ENCODE results near the gene KDM1A.

Gene KDM1A

DNA sequence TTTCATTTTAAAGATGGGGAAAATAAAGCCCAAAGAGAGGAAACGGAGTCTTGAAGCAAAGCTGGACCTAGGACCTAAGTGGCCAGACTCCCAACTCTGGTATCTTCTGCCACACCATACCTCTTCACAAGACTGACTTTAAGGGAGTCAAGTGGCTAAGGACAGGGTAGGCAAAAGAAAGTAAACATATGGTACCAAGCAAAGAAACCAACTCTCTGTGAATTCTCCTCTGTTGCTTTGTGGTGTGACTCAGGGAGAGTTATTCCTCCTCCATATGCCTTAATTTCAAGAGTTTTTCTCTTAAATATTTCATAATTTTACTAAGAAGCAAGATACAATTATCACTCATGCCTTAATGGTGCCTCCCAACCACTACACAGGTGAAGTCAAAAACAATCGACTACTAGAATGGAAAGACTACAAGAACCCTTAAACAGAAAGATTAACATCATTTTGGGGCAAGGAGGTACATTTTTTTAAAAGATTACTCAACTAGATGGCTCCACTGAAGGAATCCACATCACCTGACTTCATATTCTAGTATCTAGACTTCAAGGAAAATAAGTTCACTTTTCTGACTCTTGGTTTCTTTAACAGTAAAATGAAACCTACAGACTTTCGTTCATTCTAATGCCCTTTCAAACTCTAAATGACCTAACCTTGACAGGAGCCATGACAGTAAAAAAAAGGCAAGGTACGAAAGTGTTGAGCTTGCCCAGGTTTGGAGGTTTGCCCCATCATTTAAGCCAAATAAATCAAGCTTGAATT, 105.2 kb downstream of the KDM1A start:
- ATAC-seq = no peak
- Mint-ChIP-seq H3K4me1 (peaks cover 44% of the 10 kb centered on the region), H3K9me3 (no peaks in the 10 kb centered on the region), H3K27ac (no peak overlapping the region), H3K4me3 (no peak overlapping the region), H3K27me3 (no peaks in the 10 kb centered on the region)
- DNase-seq = no peak

DNA sequence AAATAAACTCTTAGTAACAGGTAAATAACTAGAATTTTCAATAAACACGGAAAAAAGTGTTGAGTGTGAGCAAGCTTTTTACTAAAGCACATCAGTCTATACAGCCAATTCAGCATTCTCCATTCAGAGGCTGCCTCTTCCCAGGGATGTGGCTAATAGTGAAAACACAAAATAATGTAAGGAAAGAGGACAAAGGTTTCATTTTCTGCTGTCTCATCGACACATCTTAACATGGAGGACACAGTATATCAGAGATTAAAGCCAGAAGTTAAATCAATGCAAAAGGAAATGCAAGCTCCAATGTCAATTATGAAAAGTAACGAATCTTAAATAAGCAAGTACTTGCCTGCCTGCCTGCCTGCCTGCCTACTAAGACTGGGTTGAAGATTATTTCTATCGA, 106.2 kb downstream of the KDM1A start:
- ATAC-seq (no peak), DNase-seq (no peak)
- Mint-ChIP-seq H3K27ac (no peak overlapping the region), H3K27me3 (no peaks in the 10 kb centered on the region), H3K4me3 (peak overlapping the region in 1 of 2 donors; percentile 16), H3K9me3 (no peaks in the 10 kb centered on the region), H3K4me1 (peaks cover 36% of the 10 kb centered on the region)

DNA sequence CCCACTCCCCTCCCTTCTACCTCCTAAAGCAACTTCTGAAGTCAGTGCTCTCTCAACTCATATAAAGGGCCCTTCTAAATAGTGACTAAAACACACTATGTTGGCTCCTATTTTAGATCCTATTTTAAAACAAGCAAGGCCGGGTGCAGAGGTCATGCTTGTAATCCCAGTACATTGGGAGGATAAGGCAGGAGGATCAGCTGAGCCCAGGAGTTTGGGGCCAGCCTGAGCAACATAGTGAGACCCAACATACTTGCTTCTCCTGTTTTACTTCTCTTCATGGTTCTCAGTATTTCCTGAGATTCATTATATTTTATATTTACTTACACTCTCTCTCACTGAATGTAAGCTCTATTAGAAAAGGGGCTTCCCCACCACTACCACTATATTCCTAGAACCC, 106.9 kb downstream of the KDM1A start:
- no peaks in the 10 kb centered on the region for H3K27me3 Mint-ChIP-seq
- no peaks in the 10 kb centered on the region for H3K9me3 Mint-ChIP-seq
- DNase-seq (no peak), ATAC-seq (no peak)
- H3K4me3 Mint-ChIP-seq = no peak overlapping the region
- peaks cover 39% of the 10 kb centered on the region for H3K4me1 Mint-ChIP-seq
- H3K27ac Mint-ChIP-seq = no peak overlapping the region

DNA sequence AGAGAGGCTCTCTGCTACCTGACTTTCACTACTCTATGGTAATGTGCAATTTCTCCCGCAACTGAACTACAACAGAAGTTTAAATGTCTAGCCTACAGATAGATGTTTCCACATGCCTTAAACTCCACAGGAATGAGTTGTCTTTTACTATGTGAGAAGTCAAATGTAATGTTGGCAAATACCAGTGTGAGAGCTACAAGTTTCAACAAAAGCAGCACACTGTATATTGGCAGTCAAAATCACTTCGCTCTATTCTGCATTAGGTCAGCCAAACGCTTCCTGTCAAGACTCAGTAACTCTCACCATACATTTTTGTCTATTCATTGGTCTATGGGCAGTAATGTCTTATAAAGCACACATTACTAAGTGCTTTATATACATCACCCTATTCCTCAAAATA, 107.5 kb downstream of the KDM1A start:
- Mint-ChIP-seq H3K9me3 (no peaks in the 10 kb centered on the region), H3K4me1 (peaks cover 43% of the 10 kb centered on the region), H3K4me3 (no peak overlapping the region), H3K27me3 (no peaks in the 10 kb centered on the region), H3K27ac (no peak overlapping the region)
- no peak for ATAC-seq
- DNase-seq = no peak

DNA sequence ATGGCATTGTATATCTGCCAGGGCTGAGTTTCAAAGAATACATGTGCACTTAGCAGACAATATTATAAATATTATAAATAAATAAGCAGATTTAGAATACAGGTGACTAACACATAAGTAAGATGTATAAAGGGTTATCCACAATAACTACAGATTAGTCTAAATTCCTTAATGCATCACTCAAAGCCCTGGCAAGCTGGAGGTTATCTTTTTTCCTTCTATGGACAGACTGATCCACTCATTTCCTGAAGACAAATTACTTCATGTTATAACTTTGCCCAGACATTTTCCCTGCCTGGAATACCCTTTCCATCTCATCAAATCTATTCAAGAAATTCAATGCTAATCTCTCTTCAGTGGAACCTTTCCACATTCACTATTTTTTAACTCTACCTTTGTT, 110.6 kb downstream of the KDM1A start:
- Mint-ChIP-seq H3K9me3 (no peaks in the 10 kb centered on the region), H3K4me3 (no peak overlapping the region), H3K27ac (no peak overlapping the region), H3K27me3 (no peaks in the 10 kb centered on the region), H3K4me1 (peaks cover 33% of the 10 kb centered on the region)
- DNase-seq (no peak), ATAC-seq (no peak)

DNA sequence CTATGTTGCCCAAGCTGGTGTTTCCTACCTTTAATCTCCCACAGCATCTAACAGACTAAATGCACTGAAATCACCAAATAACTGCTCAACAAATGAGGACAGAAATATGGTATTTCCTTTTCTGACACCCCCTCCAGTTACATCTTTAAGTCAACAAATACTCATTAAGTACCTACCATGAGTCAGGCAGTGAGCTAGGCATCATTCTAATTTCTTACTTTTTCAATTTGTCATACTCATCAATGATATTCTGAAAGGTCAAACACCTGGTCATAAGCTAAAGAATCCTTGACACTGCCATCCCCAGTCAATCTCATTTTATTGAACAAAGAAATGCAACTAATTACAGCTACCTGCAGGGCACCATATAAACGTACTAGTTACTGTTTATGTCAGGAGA, 112.8 kb downstream of the KDM1A start:
- H3K27ac Mint-ChIP-seq = no peak overlapping the region

More for the DNA sequence above, 112.8 kb downstream of the KDM1A start:
- no peak for DNase-seq
- no peaks in the 10 kb centered on the region for H3K9me3 Mint-ChIP-seq
- no peaks in the 10 kb centered on the region for H3K27me3 Mint-ChIP-seq
- H3K4me3 Mint-ChIP-seq = no peak overlapping the region
- peaks cover 12% of the 10 kb centered on the region for H3K4me1 Mint-ChIP-seq
- ATAC-seq = peak; percentile 49
